Umbilical cord (tissue), 2 donors: ENCODE measurements around the gene ELF1. TPM values are rescaled to one million over a fixed set of nuclear protein-coding genes. Genes with fewer than 3 reads are reported as not detected.
"Not testable (repeated sequence)": the region's sequence is repeated elsewhere in the genome, so short reads cannot be mapped to it uniquely, and the experiment has no call there.

Source experiments
- DNase-seq: peaks from one replicate; pipeline ENCODE4 v3.0.0-alpha.2; 2015; ENCODE audit warnings: low spot score
- total RNA-seq: library from RNA; depleted of rRNA; stranded (reverse); fragments of >200 nt; gene quantifications from one replicate; pipeline ENCODE4 v1.2.3, GENCODE V29; 2014; ENCODE audit warnings: low replicate concordance; ENCODE audit not compliant: insufficient read depth

ELF1 gene
- total RNA-seq, 1 donor from 2014 or later: 67.4 TPM

- DNase-seq: no peak
These were observed 77.5 kb downstream of the ELF1 start for GRCh38 chr13:40941581-40941980.

DNA sequence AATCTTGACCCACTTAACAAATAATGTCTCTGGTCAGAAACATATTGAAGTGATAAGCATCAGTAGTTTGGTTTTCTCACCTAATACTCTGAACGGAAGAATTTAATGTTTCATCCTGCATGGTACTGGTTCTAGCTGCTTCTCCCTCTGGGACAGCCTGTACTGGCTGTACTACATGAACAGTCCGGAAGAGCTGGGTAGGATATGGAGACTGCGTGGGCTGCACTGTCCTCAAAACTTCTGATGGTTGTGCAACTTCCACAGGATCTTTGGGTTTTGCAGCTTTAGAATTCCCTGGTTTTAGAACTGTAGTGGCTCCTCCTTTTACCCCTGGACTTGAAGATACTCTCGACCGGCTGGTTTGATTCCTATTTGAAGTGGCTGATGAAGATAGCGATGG lies 78.3 kb downstream of the ELF1 start:
- DNase-seq: no peak

DNA sequence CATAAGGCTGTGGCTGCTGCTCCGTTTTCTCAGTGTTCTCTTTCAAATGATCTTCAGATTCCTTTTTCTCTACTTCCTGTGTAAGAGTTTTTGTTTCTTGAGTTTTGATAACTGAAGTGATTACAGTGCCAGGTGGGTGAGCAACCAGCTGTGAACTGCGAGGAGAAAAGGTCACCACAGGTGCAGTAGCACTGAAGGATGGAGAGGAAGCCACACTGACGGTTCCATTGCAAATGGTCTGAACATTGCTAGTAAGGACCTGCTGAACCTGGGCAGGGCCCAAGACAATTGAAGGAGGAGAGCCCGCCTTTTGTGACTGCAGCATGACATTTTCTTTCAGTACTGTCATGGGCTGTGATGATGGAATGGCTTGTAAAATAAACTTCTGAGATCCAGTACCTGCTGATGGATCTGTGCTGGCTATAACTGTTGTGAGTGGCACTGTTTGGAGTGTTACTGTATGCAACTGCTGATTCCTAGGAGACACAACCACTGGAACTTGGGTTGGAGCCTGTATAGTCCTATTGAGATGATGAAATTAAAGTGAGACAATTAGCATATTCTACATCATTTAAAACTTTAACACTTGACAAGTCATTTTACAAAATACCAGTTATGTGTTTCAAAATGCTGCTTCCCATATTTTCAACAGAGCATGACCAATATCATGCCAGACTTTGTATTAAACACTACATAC lies 85.5 kb downstream of the ELF1 start:
- no peak for DNase-seq

DNA sequence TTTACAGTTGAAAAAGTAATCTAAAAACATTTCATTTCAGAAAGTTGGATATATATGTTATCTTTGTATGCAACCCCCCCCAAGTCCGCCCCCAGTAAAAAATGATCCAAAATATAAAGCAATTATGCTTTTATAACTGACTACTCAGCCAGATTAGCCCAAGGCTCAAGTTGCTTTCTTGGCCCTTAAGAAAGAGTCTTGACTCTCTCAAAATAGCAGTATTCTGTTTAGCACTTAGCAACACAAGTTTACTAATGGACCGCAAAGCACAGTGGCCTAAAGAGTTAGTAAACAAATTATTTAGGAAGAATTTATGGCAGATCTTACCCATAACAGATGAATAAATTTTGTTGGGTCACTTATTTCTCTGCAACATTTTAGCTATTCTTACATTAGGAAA lies 86.9 kb downstream of the ELF1 start:
- no peak for DNase-seq

GRCh38 chr13:40931719-40932118 lies 87.4 kb downstream of the ELF1 start:
- no peak for DNase-seq

- DNase-seq: not testable (repeated sequence)
These were observed 89.2 kb downstream of the ELF1 start for GRCh38 chr13:40929883-40930282.

GRCh38 chr13:40928980-40929379 lies 90.1 kb downstream of the ELF1 start:
- DNase-seq: no peak

GRCh38 chr13:40927929-40928328 lies 91.2 kb downstream of the ELF1 start:
- no peak for DNase-seq

DNA sequence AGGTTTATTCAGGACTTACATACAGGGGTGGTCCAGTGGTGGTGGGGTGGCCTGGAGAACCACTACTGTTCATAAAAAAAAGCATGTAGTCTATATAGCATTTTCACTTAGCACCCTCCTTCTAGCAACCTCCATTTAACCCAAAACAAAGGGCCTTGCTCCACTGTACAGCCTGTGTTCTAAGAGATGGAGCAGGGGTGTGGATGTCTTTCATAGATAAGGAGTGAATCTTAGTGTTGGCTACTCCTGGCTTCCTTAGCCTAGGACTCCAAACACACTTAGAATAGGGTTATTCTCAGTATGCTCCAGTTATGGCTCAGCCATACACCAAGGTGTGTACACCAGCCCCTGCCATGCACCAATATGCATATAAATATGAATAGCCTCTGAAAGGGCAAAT lies 95.2 kb downstream of the ELF1 start:
- no peak for DNase-seq

DNA sequence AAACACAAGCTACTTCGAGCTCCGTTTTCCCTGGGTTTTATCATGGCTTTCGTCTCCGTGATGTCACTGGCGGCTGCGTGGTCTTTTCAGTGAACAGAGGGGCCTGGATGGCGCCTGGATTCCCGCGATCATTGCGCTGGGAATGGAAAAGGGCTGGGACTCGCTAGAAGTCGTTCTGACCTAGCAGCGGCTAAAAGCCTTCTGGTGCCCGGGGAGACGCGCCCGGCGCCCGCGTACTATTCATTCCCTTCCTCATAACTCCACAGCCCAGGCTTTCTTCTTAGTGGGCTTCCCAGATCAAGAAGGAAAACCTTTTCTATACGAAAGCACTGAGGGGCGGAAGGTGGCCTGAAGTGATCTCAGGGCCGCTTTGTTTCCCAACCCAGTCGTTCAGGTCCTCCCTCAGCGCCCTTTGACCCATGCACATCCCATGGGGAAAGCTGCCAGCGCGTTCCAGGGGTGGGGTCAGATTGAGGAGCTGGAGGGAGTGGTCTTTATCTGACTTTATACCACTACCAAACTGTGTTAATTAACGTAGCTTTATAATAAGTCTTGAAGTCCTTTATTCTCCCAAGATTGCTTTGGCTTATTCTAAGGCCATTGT lies 96.6 kb downstream of the ELF1 start:
- peak; percentile 5 for DNase-seq

DNA sequence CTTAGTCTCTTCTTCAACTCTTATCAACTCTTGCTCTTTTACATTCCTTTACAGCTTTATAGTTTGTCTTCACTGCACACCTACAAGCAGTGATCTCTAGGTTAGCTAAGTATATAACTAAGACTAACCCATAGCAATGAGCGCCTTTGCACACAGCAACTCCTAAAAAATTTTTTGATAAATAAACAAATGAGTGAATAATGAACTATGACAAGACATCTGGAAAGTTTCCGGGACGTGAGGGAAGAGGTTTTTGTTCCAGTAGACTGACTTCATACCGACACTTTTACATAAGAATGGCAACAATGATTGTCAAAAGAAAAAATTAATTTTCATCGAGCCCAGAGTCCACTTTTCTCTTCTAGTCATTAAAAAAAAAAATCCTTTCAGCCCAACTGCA lies 98.3 kb downstream of the ELF1 start:
- DNase-seq: no peak

- DNase-seq: not testable (repeated sequence)
These were observed 99.2 kb downstream of the ELF1 start for GRCh38 chr13:40919901-40920300.

GRCh38 chr13:40916207-40916998 lies 102.7 kb downstream of the ELF1 start:
- peak; percentile 74 for DNase-seq

DNA sequence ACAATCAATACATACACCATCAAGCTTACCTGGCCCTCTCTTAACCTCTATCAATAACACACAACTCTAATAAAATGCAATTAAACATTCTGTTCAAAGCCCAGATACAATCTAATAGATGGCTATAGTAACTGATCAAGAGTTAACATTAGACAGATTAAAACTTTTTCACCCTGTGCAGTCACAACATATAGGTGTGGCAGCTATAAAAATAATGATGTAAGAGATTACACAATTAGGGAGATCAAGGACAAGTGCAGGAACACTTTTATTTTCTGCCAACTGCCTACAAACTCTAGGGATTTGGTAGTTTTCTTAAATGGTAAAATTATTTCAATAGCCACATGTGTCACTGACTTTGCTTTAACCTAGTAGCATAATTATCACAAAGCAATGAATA lies 104.3 kb downstream of the ELF1 start:
- not testable (repeated sequence) for DNase-seq

GRCh38 chr13:40911341-40911740 lies 107.8 kb downstream of the ELF1 start:
- DNase-seq: peak; percentile 8

DNA sequence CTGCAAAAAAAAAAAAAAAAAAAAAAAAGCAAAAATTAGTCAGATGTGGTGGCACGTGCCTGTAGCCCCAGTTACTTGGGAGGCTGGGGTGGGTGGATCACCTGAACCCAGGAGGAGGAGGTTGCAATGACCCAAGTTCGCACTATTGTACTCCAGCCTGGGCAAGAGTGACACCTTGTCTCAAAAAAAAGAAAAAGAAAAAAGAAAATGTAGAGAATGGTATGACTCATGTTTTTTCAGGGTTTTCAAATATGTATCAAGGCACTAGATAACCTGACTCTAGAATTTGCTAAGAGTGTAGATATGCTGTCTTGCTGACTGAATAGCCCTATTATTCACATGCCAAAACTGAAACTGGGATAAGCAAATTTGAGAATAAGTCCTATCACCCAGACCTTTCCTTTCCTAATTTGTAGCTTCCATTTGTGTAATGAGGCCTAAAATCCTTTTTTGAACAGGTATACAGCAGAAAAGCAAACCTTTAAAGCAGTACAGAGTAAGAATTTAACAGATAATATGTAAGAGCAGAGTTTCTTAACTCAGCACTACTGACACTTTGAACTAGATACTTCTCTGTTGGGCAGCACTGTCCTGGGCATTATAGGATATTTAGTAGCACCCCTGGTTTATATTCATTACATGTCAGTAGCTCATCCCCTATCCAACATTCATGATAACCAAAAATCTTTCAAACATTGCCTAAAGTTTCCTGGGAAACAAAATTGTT lies 108.6 kb downstream of the ELF1 start:
- DNase-seq: peak; percentile 68

DNA sequence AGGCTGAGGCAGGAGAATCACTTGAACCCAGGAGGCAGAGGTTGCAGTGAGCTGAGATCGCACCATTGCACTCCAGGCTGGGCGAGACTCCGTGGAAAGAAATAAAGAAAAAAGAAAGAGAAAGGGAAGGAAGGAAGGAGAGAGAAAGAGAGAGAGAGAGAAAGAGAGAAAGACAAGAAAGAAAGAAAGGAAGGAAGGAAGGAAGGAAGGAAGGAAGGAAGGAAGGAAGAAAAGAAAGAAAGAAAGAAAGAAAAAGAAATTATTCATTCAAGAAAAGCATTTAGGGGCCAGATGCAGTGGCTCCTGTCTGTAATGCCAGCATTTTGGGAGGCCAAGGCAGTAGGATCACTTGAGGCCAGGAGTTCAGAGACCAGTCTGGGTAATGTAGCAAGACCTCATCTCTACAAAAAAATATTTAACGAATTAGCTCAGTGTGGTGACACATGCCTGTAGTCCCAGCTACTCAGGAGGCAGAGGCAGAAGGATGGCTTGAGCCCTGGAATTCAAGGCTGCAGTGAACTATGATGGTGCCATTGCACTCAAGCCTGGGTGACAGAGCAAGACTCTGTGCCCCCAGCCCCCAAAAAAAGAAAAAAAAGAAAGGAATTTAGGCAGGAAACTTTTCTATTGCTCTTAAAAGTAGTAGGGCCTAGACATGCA lies 109.4 kb downstream of the ELF1 start:
- not testable (repeated sequence) for DNase-seq

GRCh38 chr13:40908546-40908945 lies 110.6 kb downstream of the ELF1 start:
- no peak for DNase-seq

DNA sequence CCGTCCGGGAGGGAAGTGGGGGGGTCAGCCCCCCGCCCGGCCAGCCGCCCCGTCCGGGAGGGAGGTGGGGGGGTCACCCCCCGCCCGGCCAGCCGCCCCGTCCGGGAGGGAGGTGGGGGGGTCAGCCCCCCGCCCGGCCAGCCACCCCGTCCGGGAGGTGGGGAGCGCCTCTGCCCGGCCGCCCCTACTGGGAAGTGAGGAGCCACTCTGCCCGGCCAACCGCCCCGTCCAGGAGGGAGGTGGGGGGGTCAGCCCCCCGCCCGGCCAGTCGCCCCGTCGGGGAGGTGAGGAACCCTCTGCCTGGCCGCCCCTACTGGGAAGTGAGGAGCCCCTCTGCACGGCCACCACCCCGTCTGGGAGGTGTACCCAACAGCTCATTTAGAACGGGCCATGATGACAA lies 118.1 kb downstream of the ELF1 start:
- not testable (repeated sequence) for DNase-seq

- DNase-seq: not testable (repeated sequence)
These were observed 118.5 kb downstream of the ELF1 start for GRCh38 chr13:40900568-40900967.

- DNase-seq: no peak
These were observed 122.1 kb downstream of the ELF1 start for GRCh38 chr13:40897053-40897452.
